Hepatocyte (in vitro differentiated cells): Measurements from ENCODE around the gene KLHL7.

Experiments
- EZH2 ChIP-seq: fragments of 200-600 bp; sonication (generic); IDR thresholded peaks from 2 replicates; pipeline ENCODE4 v1.6.1; 2016; ENCODE audit warnings: antibody characterized with exemption, mild to moderate bottlenecking, borderline replicate concordance
- EZH2phosphoT487 ChIP-seq: fragments of 200-600 bp; sonication (generic); IDR thresholded peaks from one replicate; pipeline ENCODE4 v1.6.1; 2018; ENCODE audit warnings: antibody characterized with exemption, mild to moderate bottlenecking, low read depth, moderate library complexity; ENCODE audit not compliant: unreplicated experiment, severe bottlenecking
- TF ChIP-seq, protein P1 (sequence below): fragments of 200-600 bp; sonication (generic); IDR thresholded peaks from 2 replicates; pipeline ENCODE4 v1.5.1; 2016; ENCODE audit warnings: antibody characterized with exemption, mild to moderate bottlenecking; ENCODE audit not compliant: poor library complexity

DNA sequence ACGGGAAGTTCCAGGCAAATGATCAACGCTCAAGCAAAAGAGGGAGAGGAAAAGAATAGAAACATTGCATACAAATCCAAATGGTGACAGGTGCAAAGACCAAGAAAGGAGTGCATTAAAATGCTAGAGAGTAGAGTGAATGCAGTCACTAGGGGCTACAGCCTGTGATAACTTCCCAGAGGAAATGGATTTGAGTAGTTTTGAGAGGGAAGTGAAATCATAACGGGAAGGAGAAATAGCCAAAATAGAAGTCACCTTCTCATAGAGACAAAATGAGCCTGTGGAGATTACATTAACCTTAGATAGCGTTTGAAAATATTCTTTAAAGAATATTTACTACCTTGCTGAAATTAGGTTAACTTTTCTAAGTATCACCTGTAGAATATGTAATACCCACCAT, 102.7 kb downstream of the KLHL7 start:
- TF ChIP-seq EZH2phosphoT487: no peak
- TF ChIP-seq, protein P1, sequence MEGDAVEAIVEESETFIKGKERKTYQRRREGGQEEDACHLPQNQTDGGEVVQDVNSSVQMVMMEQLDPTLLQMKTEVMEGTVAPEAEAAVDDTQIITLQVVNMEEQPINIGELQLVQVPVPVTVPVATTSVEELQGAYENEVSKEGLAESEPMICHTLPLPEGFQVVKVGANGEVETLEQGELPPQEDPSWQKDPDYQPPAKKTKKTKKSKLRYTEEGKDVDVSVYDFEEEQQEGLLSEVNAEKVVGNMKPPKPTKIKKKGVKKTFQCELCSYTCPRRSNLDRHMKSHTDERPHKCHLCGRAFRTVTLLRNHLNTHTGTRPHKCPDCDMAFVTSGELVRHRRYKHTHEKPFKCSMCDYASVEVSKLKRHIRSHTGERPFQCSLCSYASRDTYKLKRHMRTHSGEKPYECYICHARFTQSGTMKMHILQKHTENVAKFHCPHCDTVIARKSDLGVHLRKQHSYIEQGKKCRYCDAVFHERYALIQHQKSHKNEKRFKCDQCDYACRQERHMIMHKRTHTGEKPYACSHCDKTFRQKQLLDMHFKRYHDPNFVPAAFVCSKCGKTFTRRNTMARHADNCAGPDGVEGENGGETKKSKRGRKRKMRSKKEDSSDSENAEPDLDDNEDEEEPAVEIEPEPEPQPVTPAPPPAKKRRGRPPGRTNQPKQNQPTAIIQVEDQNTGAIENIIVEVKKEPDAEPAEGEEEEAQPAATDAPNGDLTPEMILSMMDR: no peak
- no peak for TF ChIP-seq EZH2
